HL-60 (cell line): ENCODE data around the gene RPS6KA4.

Experiments used
- DNase-seq, 2 experiments: peaks; one replicate each; pipeline ENCODE4 v3.0.0-alpha.2; 2010 to 2020; ENCODE audit warnings: low read depth in 1 of 2, low spot score in 1 of 2
- H3K27ac ChIP-seq: fragments of 250-450 bp; sonication (Bioruptor Pico); replicated peaks from 2 replicates; pipeline ENCODE4 v1.5.1; 2020; ENCODE audit warnings: mild to moderate bottlenecking, moderate library complexity
- H3K27me3 ChIP-seq: fragments of 250-450 bp; sonication (Bioruptor Pico); 2 replicates; pipeline ENCODE4 v1.5.1; 2021; ENCODE audit warnings: mild to moderate bottlenecking, moderate library complexity; ENCODE audit not compliant: insufficient read depth, poor library complexity, severe bottlenecking
- H3K4me3 ChIP-seq: replicated peaks from 2 replicates; pipeline ENCODE4 v1.5.1; 2011; ENCODE audit warnings: mild to moderate bottlenecking, control low read depth, low read length; ENCODE audit not compliant: insufficient read depth
- CTCF ChIP-seq: IDR thresholded peaks from one replicate; pipeline ENCODE4 v1.5.1; 2011; ENCODE audit warnings: low read length, control low read depth, inconsistent platforms; ENCODE audit not compliant: insufficient read depth
- GABPA ChIP-seq: IDR thresholded peaks from 2 replicates; pipeline ENCODE4 v1.6.1; 2012; ENCODE audit warnings: low read depth
- POLR2AphosphoS5 ChIP-seq: IDR thresholded peaks from 2 replicates; pipeline ENCODE4 v1.6.1; 2012; ENCODE audit warnings: low read depth
- REST ChIP-seq: IDR thresholded peaks from 2 replicates; pipeline ENCODE4 v1.6.1; 2012; ENCODE audit warnings: low read depth; ENCODE audit not compliant: insufficient replicate concordance
- SPI1 ChIP-seq: IDR thresholded peaks from 2 replicates; pipeline ENCODE4 v1.6.1; 2012; ENCODE audit warnings: low read depth, mild to moderate bottlenecking, borderline replicate concordance
- long read RNA-seq: library from polyadenylated mRNA; unstranded; transcript quantifications from one replicate; pipeline ENCODE4 v2.0.0, GENCODE V29; 2020

RPS6KA4 gene
- long read RNA-seq, partial matches to known transcripts = 1 of 8 reads
- long read RNA-seq, other reads (novel, unspliced or antisense) = 4 of 8 reads

GRCh38 chr11:64358907-64359711, at the start of gene RPS6KA4:
RPS6KA4 (plus strand) TSS chr11:64359162; CDS start chr11:64359236, 74 bp downstream.
- peak in 1 of 2 experiments; percentile 20 for DNase-seq
- Histone ChIP-seq H3K4me3 (peak within 1 kb of the TSS; percentile 86), H3K27me3 (no peaks in the 10 kb centered on the region), H3K27ac (peak within 1 kb of the TSS; percentile 75)
- 0 out of 2 replicates have a peak, but pooled peaks have one; percentile 29 for TF ChIP-seq POLR2AphosphoS5
- no peak for TF ChIP-seq CTCF
- TF ChIP-seq SPI1 = no peak
- no peak for TF ChIP-seq GABPA
- TF ChIP-seq REST = no peak

GRCh38 chr11:64312947-64313346, 46.0 kb upstream of the RPS6KA4 start:
- Histone ChIP-seq H3K27me3 (no peaks in the 10 kb centered on the region), H3K27ac (no peak overlapping the region), H3K4me3 (no peak overlapping the region)
- TF ChIP-seq POLR2AphosphoS5 (no peak), GABPA (no peak), SPI1 (no peak)
- DNase-seq = no peak

GRCh38 chr11:64313491-64314145, 45.3 kb upstream of the RPS6KA4 start:
- Histone ChIP-seq H3K4me3 (no peak overlapping the region), H3K27ac (no peak overlapping the region), H3K27me3 (no peaks in the 10 kb centered on the region)
- TF ChIP-seq CTCF (no peak), SPI1 (no peak), GABPA (no peak), REST (no peak), POLR2AphosphoS5 (no peak)
- DNase-seq = no peak

GRCh38 chr11:64314146-64314804, 44.7 kb upstream of the RPS6KA4 start:
- H3K27me3 ChIP-seq = no peaks in the 10 kb centered on the region
- no peak for DNase-seq
- no peak overlapping the region for H3K4me3 ChIP-seq
- H3K27ac ChIP-seq = no peak overlapping the region
- TF ChIP-seq CTCF (peak; percentile 4), POLR2AphosphoS5 (no peak)
